Suprapubic skin (tissue), 3 donors: ENCODE measurements around the gene FGFR3.

Source experiments
- POLR2A ChIP-seq, 2 donors: fragments of 450-650 bp; IDR thresholded peaks; one replicate each; pipeline ENCODE4 v1.6.1; 2017; ENCODE audit warnings: antibody characterized with exemption in 2 of 2, mild to moderate bottlenecking in 2 of 2, moderate library complexity in 2 of 2
- TF ChIP-seq, protein P1 (sequence below), 2 donors: fragments of 200-600 bp in 1 of 2; fragments of 450-650 bp in 1 of 2; sonication (generic) in 1 of 2; IDR thresholded peaks; one replicate each; pipeline ENCODE4 v1.5.1; 2016 to 2019; ENCODE audit warnings: antibody characterized with exemption in 2 of 2, mild to moderate bottlenecking in 1 of 2, moderate library complexity in 1 of 2

GRCh38 chr4:1805493-1806222 lies 12.6 kb downstream of the FGFR3 start:
- TF ChIP-seq, protein P1, sequence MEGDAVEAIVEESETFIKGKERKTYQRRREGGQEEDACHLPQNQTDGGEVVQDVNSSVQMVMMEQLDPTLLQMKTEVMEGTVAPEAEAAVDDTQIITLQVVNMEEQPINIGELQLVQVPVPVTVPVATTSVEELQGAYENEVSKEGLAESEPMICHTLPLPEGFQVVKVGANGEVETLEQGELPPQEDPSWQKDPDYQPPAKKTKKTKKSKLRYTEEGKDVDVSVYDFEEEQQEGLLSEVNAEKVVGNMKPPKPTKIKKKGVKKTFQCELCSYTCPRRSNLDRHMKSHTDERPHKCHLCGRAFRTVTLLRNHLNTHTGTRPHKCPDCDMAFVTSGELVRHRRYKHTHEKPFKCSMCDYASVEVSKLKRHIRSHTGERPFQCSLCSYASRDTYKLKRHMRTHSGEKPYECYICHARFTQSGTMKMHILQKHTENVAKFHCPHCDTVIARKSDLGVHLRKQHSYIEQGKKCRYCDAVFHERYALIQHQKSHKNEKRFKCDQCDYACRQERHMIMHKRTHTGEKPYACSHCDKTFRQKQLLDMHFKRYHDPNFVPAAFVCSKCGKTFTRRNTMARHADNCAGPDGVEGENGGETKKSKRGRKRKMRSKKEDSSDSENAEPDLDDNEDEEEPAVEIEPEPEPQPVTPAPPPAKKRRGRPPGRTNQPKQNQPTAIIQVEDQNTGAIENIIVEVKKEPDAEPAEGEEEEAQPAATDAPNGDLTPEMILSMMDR (IDR thresholded peaks at IDR 0.05), result no peak
- no peak for TF ChIP-seq POLR2A (IDR thresholded peaks at IDR 0.05)
